Stimulated activated CD8-positive, alpha-beta memory T cell treated with anti-CD3 and anti-CD28 coated beads, Interleukin-12 subunit alpha, Interleukin-12 subunit beta, amount 100 ng/mL, for 1 hour (primary cell): ENCODE measurements around the gene CDH4.

Experiments used
- DNase-seq: peaks from one replicate; pipeline ENCODE4 v3.0.0-alpha.2; 2020; ENCODE audit warnings: low read depth

The CDH4 gene

DNA sequence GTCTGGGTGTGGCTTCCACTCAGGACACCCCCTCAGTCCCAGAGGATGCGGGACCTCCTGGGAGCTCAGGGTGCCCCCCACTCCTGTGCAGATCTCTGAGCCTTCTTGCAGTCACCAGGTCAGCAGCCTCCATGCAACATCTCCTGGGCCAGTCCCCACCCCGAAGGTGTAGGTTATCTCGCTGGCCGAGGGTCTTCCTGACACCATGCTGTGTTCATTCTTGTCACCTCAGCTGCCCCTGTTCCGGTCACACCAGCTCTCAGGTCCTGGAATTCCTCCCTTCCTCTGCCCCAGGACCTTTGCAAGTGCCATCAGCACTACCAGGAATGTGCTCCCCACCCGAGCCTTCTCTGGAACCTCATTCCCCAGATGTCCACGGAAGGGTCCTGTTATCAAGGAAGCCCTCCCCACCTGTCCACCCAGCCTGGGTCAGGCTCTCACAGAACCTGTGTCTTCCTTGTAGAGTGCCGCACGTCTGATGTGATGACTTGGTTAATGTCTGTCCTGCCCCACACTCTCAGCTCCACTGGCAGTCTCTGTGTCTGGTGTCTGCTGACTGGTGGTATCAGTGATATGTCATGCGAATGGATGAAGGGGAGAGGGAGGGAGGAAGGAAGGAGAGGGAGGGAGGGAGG is 484.1 kb downstream of the CDH4 start:
- DNase-seq, result no peak

DNA sequence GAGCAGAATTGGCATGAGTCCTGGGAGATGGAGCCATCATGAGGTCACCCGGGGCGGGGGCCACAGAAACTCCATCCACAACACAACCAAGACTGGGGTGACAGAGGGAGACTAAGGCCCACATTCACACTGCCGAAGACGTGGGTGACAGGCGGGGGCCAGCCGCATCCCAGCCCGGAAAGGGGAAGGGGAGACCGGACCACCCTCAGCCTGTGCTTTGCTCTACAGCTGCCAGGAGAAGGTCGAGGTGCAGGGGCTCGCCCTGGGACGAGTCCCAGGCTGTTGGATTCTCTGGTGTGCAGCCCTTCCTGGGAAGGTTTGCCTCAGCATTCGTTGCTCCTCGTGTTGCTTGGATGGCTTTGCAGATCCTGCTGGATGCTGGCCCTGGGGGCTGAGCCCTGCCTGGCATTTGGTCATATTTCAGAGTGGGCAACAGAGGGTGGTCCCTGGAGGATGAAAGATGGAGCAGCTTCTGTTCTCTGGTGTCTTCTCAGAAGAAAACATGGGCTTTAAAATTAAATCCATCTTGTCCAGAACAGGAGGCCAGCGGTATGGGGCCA is 484.8 kb downstream of the CDH4 start:
- no peak for DNase-seq

DNA sequence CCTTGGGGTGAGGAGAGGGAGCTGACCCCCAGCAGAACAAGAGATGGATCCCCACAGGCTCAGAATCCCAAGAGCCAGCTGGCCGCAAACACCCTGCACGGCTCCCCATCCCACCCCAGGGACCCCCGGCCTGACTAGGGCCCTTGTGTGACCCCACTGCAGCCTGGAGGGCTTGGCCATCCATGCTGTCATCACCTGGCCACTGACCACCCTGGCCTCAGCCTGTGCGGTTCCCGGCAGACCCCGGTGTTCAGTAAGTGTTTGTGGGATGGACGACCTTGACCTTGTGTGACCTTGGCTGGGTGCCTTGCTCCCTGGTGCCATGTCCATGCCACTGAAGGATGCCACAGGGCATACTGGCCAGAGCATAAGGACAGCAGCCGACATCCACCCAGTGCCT is 485.3 kb downstream of the CDH4 start:
- DNase-seq, result no peak

DNA sequence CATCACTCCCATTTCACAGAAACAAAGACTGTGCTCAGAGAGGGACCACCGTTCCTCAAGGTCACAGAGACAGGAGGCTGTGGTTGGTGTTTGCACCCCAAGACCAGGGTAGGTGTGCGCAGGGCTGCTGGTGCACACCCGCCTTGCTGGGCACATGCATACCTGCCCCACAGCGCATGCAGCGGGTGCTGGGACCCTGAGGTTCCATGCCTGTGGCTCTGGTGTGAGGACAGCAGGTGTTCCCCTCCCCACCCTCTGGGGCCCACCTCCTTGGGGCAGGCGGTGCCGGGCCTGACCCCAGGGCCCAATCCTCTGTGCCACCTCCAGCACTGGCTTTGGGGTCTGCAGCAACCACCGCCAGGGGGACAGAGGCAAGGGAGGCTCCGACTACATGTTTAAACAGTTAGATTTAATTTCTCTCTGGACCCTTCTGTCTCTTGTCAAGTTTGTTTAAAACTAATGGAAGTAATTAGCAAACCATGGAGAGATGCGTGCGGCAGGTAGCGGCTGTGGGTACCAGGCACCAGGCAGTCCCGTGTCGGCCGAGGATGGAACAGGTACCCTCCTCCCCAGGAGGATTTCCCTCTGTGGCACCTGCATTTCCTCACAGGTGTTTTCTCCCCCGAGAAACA is 485.9 kb downstream of the CDH4 start:
- no peak for DNase-seq

GRCh38 chr20:61738601-61739069 is 486.6 kb downstream of the CDH4 start:
- DNase-seq, result no peak

GRCh38 chr20:61739086-61739831 is 487.2 kb downstream of the CDH4 start:
- no peak for DNase-seq

GRCh38 chr20:61739832-61740118 is 487.7 kb downstream of the CDH4 start:
- DNase-seq, result no peak

- no peak for DNase-seq
Observed at GRCh38 chr20:61742097-61742825, 490.2 kb downstream of the CDH4 start.

GRCh38 chr20:61743606-61744005 is 491.5 kb downstream of the CDH4 start:
- no peak for DNase-seq

- DNase-seq, result no peak
Observed at GRCh38 chr20:61744691-61745396, 492.8 kb downstream of the CDH4 start.

- no peak for DNase-seq
Observed at GRCh38 chr20:61745397-61746146, 493.5 kb downstream of the CDH4 start.

DNA sequence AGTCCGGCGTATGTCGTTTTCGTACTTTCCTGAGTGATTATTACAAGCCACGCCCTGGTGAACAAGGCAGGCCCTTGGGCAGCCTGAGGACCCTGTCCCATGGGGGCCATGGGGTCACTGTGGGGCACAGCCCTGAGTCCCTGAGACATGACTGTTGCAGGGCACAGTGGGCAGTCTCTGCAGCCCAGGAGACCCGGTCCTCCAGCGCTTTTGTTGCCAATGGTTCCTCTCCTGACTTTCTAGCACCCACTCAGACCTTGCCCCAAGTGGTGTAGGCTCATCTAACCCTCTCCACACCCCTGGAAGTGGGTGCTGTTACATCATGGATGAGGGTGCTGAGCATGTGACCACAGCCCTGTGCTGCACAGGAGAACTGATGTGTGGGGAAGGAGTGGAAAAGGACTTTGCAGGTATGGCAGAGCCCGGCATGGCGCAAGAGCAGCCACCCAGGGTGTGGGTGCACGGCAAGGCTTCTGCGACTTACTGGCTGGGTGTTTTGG is 494.1 kb downstream of the CDH4 start:
- no peak for DNase-seq

GRCh38 chr20:61746781-61747180 is 494.7 kb downstream of the CDH4 start:
- no peak for DNase-seq

- no peak for DNase-seq
Observed at GRCh38 chr20:61748376-61748775, 496.3 kb downstream of the CDH4 start.

GRCh38 chr20:61749406-61750075 is 497.5 kb downstream of the CDH4 start:
- no peak for DNase-seq

DNA sequence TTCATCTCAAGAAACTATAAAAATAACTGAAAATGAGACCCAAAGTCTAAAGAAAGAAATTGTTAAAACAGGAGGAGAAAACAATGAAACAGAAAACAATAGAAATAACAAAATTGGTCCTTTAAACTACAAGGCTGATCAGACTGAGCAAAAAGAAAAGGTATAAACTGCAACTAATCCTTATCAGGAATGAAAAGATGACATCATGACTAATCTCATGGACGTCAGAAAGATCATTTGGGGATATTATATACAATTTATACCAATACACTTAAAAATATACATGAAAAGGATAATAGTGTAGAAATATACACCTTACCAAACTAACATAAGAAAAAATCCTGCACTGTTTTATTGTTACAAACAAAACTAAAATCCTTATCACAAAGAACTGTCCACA is 498.0 kb downstream of the CDH4 start:
- DNase-seq, result no peak

DNA sequence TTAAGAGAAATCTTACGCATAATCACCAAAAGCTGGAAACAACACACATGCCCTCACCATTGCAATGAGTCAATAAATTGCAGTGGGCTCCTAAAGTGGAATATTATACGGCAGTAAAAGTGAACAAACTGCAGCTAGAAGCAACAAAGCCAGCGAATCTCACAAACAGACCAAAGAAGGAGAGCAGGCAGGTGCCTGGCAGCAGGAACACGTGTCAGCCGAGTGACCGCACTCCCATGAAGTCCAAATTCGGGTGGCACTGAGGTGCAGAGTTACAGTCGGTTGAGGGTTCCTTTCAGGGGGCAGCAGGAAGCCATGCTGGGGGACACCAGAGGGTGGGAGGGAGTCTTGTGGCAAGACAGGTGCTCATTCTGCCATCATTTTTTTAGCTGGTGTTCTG is 500.5 kb downstream of the CDH4 start:
- DNase-seq, result no peak

DNA sequence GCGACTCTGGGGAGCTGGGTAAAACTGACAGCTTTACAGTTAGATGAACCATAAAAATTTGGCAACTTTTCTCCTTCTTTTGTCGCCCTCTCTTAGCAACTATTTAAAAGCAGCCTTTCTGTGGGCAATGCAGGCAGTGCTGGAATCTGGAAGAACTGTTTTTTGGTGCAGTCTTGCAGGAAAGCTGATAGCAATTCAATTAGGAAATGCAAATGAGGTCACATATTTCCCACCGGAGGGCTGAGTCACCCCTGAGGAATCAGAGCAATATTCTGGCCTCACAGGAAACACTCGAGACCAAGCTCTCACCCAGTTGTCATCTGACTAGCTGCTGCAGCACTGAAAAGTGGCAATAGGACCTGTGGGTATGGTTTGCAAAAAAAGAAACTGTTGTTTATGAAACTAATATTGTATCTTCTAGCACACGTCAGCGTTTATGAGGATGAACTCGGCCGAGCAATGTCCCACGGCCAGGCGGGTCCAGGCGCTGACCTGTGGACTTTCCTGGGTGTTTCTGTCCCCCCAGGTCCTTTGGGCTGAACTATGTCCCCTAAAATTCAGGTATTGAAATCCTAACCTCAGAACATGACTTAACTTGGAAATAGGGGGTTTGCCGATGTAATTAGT is 501.4 kb downstream of the CDH4 start:
- no peak for DNase-seq

- no peak for DNase-seq
Observed at GRCh38 chr20:61753987-61754956, 502.2 kb downstream of the CDH4 start.
